HCT116 (cell line): ENCODE results near the gene DRG1. TPM values are rescaled to one million over a fixed set of nuclear protein-coding genes. Genes with fewer than 3 reads are reported as not detected.

Experiments used
- ATAC-seq: fragments of 200-7000 bp; cut with Tn5 transposase; 2 replicates; pipeline ENCODE4 v1.9.1; 2020; ENCODE audit warnings: mild to moderate bottlenecking, moderate library complexity
- BruUV-seq: library from RNA; stranded (reverse); fragments of 400-500 nt; replicated peaks from 2 replicates; lab custom pipeline; 2021; lab: Mats Ljungman, UMichigan
- CTCF ChIA-PET: fragments of 300-600 bp; sonication (Branson Sonifier 250); formaldehyde crosslinking; loops from one replicate; lab custom pipeline; 2021; ENCODE audit warnings: antibody characterized with exemption; lab: Charles Lee
- POLR2A ChIA-PET: fragments of 300-600, 350-600 bp; sonication (Branson Sonifier 250); formaldehyde crosslinking; loops from one replicate; lab custom pipeline; 2021; ENCODE audit warnings: antibody characterized with exemption; lab: Charles Lee
- RAD21 ChIA-PET, 2 experiments: fragments of 300-600 bp; sonication (Branson Sonifier 250); formaldehyde crosslinking; loops; one replicate each; lab custom pipeline; 2023; ENCODE audit warnings: low total read pairs in 2 of 2; ENCODE audit not compliant: uncharacterized antibody in 2 of 2, unreplicated experiment in 2 of 2, low non-redundant PET in 1 of 2; lab: Charles Lee
- DNase-seq: peaks from one replicate; pipeline ENCODE4 v3.0.0-alpha.2; 2010; ENCODE audit warnings: low read depth, low spot score
- H2AFZ ChIP-seq: fragments of 200-600 bp; shearing (Covaris generic), sonication (generic); 2 replicates; pipeline ENCODE4 v1.6.1; 2017; ENCODE audit warnings: low read depth, mixed run types, mixed read lengths, antibody characterized with exemption, low read length; ENCODE audit not compliant: poor library complexity, severe bottlenecking
- H3K27ac ChIP-seq: 2 replicates; pipeline ENCODE4 v1.5.1; 2012; ENCODE audit warnings: low read depth, low read length
- H3K27me3 ChIP-seq: fragments of 200-600 bp; sonication (generic); 2 replicates; pipeline ENCODE4 v1.6.1; 2016; ENCODE audit warnings: mixed run types, low read length, mixed read lengths; ENCODE audit not compliant: insufficient read depth
- H3K36me3 ChIP-seq, 2 experiments: fragments of 200-500 bp in 1 of 2; fragments of 200-600 bp in 1 of 2; sonication (Bioruptor generic) in 1 of 2; sonication (generic) in 1 of 2; 2 replicates each; pipeline versions ENCODE4 v1.5.1 to v1.6.1; 2014 to 2016; ENCODE audit warnings: low read length in 2 of 2, inconsistent platforms in 1 of 2, mixed read lengths in 1 of 2, mixed run types in 1 of 2; ENCODE audit not compliant: insufficient read depth in 2 of 2, control insufficient read depth in 1 of 2
- H3K4me1 ChIP-seq, 2 experiments: fragments of 200-600 bp in 1 of 2; sonication (generic) in 1 of 2; 2 replicates each; pipeline versions ENCODE4 v1.5.1 to v1.6.1; 2012 to 2017; ENCODE audit warnings: low read length in 2 of 2, inconsistent platforms in 1 of 2, mild to moderate bottlenecking in 1 of 2, mixed read lengths in 1 of 2, mixed run types in 1 of 2, moderate library complexity in 1 of 2; ENCODE audit not compliant: insufficient read depth in 2 of 2, control insufficient read depth in 1 of 2
- H3K4me2 ChIP-seq: fragments of 200-600 bp; sonication (generic); 2 replicates; pipeline ENCODE4 v1.6.1; 2017; ENCODE audit warnings: mixed run types, low read length, mixed read lengths
- H3K4me3 ChIP-seq, 2 experiments: fragments of 200-600 bp in 1 of 2; sonication (generic) in 1 of 2; replicated peaks in 1 of 2; 2 replicates each; pipeline ENCODE4 v1.5.1; 2011 to 2016; ENCODE audit warnings: low read length in 2 of 2, control low read depth in 1 of 2, low read depth in 1 of 2, mild to moderate bottlenecking in 1 of 2, mixed read lengths in 1 of 2, mixed run types in 1 of 2
- H3K79me2 ChIP-seq: fragments of 200-600 bp; sonication (generic); 2 replicates; pipeline ENCODE4 v1.6.1; 2017; ENCODE audit warnings: mild to moderate bottlenecking, mixed run types, low read length, moderate library complexity, mixed read lengths; ENCODE audit not compliant: insufficient read depth
- H3K9ac ChIP-seq: fragments of 200-600 bp; sonication (generic); 2 replicates; pipeline ENCODE4 v1.6.1; 2016; ENCODE audit warnings: low read length, mixed read lengths
- H3K9me2 ChIP-seq: fragments of 200-600 bp; sonication (generic), shearing (Covaris generic); 2 replicates; pipeline ENCODE4 v1.6.1; 2017; ENCODE audit warnings: mixed run types, mild to moderate bottlenecking, moderate library complexity; ENCODE audit not compliant: insufficient read depth
- H3K9me3 ChIP-seq, 2 experiments: fragments of 200-500 bp in 1 of 2; fragments of 200-600 bp in 1 of 2; sonication (Bioruptor generic) in 1 of 2; sonication (generic) in 1 of 2; 2 replicates each; pipeline ENCODE4 v1.6.1; 2014 to 2017; ENCODE audit warnings: low read length in 2 of 2, mixed read lengths in 2 of 2, inconsistent platforms in 1 of 2, low read depth in 1 of 2, mild to moderate bottlenecking in 1 of 2, mixed run types in 1 of 2, moderate library complexity in 1 of 2; ENCODE audit not compliant: control insufficient read depth in 1 of 2, insufficient read depth in 1 of 2
- H4K20me1 ChIP-seq: fragments of 200-600 bp; sonication (generic), shearing (Covaris generic); 2 replicates; pipeline ENCODE4 v1.6.1; 2017; ENCODE audit warnings: mixed run types, mild to moderate bottlenecking, moderate library complexity; ENCODE audit not compliant: insufficient read depth
- EGR1 ChIP-seq: IDR thresholded peaks from 2 replicates; pipeline ENCODE4 v1.6.1; 2012; ENCODE audit warnings: low read depth
- ELF1 ChIP-seq: IDR thresholded peaks from 2 replicates; pipeline ENCODE4 v1.6.1; 2012; ENCODE audit warnings: low read depth, borderline replicate concordance
- EZH2 ChIP-seq: fragments of 200-600 bp; sonication (generic); IDR thresholded peaks from 2 replicates; pipeline ENCODE4 v1.6.1; 2017; ENCODE audit warnings: antibody characterized with exemption, mixed run types
- FOSL1 ChIP-seq: IDR thresholded peaks from 2 replicates; pipeline ENCODE4 v1.6.1; 2012; ENCODE audit warnings: low read depth
- JUND ChIP-seq: IDR thresholded peaks from 2 replicates; pipeline ENCODE4 v1.6.1; 2012
- POLR2A ChIP-seq: IDR thresholded peaks from 2 replicates; pipeline ENCODE4 v1.7.0; 2011; ENCODE audit warnings: borderline replicate concordance; ENCODE audit not compliant: insufficient read depth, insufficient read length; ENCODE audit errors: extremely low read depth
- RAD21 ChIP-seq: IDR thresholded peaks from 2 replicates; pipeline ENCODE4 v1.6.1; 2012; ENCODE audit warnings: low read depth, mild to moderate bottlenecking
- SP1 ChIP-seq: IDR thresholded peaks from 2 replicates; pipeline ENCODE4 v1.6.1; 2012; ENCODE audit warnings: low read depth
- SRF ChIP-seq: IDR thresholded peaks from 2 replicates; pipeline ENCODE4 v1.6.1; 2012; ENCODE audit warnings: low read depth
- YY1 ChIP-seq: IDR thresholded peaks from 2 replicates; pipeline ENCODE4 v1.6.1; 2011; ENCODE audit warnings: low read length, low read depth, moderate library complexity, mild to moderate bottlenecking; ENCODE audit not compliant: insufficient replicate concordance; ENCODE audit errors: extremely low read depth
- ZBTB33 ChIP-seq: IDR thresholded peaks from 2 replicates; pipeline ENCODE4 v1.6.1; 2011; ENCODE audit warnings: mild to moderate bottlenecking, low read length, moderate library complexity; ENCODE audit not compliant: insufficient replicate concordance; ENCODE audit errors: extremely low read depth
- intact Hi-C: fragments of 100-400 bp; cut with micrococcal nuclease; formaldehyde crosslinking; loops from 2 replicates; pipeline ENCODE4 v1.10.0; 2022
- total RNA-seq: library from RNA; stranded (reverse); gene quantifications from one replicate; pipeline ENCODE4 v1.2.1, GENCODE V29; 2021; ENCODE audit not compliant: unreplicated experiment
- TF ChIP-seq, protein P1 (sequence below): IDR thresholded peaks from 2 replicates; pipeline ENCODE4 v1.6.1; 2012; ENCODE audit warnings: low read depth
- TF ChIP-seq, protein P2 (sequence below): IDR thresholded peaks from 2 replicates; pipeline ENCODE4 v1.6.1; 2012

The DRG1 gene
- total RNA-seq, 1 experiment from 2014 or later, result 68.2 TPM

GRCh38 chr22:31363885-31364465 lies 35.4 kb upstream of the DRG1 start:
- Histone ChIP-seq H3K27me3 (no peaks in the 10 kb centered on the region), H3K4me3 (no peak overlapping the region), H3K27ac (no peak overlapping the region), H3K9me2 (no peaks in the 10 kb centered on the region)
- DNase-seq, result no peak
- POLR2A ChIA-PET, result no interaction called here
- TF ChIP-seq POLR2A, result no peak
- TF ChIP-seq, all 23 proteins: peak for 0
- Histone ChIP-seq H3K4me2 (no peak overlapping the region), H3K9me3 (no peaks in the 10 kb centered on the region), H3K9ac (no peak overlapping the region), H3K4me1 (no peaks in the 10 kb centered on the region), H4K20me1 (no peaks in the 10 kb centered on the region), H3K79me2 (no peaks in the 10 kb centered on the region), H2AFZ (no peak overlapping the region), H3K36me3 (no peaks in the 10 kb centered on the region)
- ChIA-PET CTCF (no interaction called here), RAD21 (no interaction called here)
- intact Hi-C loops, result no loop called here
- ATAC-seq, result no peak
- BruUV-seq, result no TSS peak

DNA sequence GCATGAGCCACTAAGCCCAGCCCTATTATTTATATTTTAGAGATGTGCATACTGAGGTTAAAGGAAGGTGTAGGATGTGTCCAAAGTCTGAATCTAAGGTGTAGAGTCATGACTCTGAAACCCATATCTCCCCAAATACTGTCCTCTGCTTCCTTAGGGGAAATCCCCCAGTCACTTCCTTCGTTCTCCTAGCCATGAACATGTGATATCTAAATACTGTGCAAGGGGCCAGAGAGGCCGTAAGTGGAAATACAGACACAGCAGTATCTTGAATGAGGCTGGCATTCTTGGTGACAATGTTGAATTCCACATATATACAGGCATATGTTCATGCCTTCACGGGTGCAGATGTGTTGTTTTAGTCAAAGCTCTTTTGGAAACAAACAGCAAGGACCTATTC lies 32.0 kb upstream of the DRG1 start:
- POLR2A ChIA-PET, result no interaction called here
- RAD21 ChIA-PET, result no interaction called here
- Histone ChIP-seq H3K79me2 (no peaks in the 10 kb centered on the region), H3K9me2 (no peaks in the 10 kb centered on the region), H3K4me1 (peaks cover 0 to 7% of the 10 kb centered on the region in 2 experiments; a peak in 1 of 4 replicates), H3K27me3 (no peaks in the 10 kb centered on the region), H4K20me1 (no peaks in the 10 kb centered on the region), H3K4me2 (no peak overlapping the region), H3K4me3 (no peak overlapping the region), H3K9me3 (no peaks in the 10 kb centered on the region), H2AFZ (no peak overlapping the region), H3K36me3 (no peaks in the 10 kb centered on the region), H3K9ac (no peak overlapping the region), H3K27ac (no peak overlapping the region)
- intact Hi-C loops, result no loop called here
- no peak for TF ChIP-seq JUND
- TF ChIP-seq, protein P1, sequence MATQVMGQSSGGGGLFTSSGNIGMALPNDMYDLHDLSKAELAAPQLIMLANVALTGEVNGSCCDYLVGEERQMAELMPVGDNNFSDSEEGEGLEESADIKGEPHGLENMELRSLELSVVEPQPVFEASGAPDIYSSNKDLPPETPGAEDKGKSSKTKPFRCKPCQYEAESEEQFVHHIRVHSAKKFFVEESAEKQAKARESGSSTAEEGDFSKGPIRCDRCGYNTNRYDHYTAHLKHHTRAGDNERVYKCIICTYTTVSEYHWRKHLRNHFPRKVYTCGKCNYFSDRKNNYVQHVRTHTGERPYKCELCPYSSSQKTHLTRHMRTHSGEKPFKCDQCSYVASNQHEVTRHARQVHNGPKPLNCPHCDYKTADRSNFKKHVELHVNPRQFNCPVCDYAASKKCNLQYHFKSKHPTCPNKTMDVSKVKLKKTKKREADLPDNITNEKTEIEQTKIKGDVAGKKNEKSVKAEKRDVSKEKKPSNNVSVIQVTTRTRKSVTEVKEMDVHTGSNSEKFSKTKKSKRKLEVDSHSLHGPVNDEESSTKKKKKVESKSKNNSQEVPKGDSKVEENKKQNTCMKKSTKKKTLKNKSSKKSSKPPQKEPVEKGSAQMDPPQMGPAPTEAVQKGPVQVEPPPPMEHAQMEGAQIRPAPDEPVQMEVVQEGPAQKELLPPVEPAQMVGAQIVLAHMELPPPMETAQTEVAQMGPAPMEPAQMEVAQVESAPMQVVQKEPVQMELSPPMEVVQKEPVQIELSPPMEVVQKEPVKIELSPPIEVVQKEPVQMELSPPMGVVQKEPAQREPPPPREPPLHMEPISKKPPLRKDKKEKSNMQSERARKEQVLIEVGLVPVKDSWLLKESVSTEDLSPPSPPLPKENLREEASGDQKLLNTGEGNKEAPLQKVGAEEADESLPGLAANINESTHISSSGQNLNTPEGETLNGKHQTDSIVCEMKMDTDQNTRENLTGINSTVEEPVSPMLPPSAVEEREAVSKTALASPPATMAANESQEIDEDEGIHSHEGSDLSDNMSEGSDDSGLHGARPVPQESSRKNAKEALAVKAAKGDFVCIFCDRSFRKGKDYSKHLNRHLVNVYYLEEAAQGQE, result no peak
- TF ChIP-seq EGR1, result no peak
- no peak for TF ChIP-seq EZH2
- TF ChIP-seq SP1, result no peak
- TF ChIP-seq SRF, result no peak
- TF ChIP-seq YY1, result no peak
- TF ChIP-seq, protein P2, sequence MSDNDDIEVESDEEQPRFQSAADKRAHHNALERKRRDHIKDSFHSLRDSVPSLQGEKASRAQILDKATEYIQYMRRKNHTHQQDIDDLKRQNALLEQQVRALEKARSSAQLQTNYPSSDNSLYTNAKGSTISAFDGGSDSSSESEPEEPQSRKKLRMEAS, result no peak
- no peak for TF ChIP-seq FOSL1
- TF ChIP-seq ELF1, result no peak
- TF ChIP-seq RAD21, result no peak
- no peak for TF ChIP-seq ZBTB33
- no peak for TF ChIP-seq POLR2A
- no TSS peak for BruUV-seq
- DNase-seq (no peak), ATAC-seq (no peak)
- CTCF ChIA-PET, result no interaction called here
